Peyer's patch (tissue), 4 donors: Measurements from ENCODE around the gene RAI14.

ENCODE experiments used
- POLR2A ChIP-seq, 2 donors: fragments of 450-650 bp; IDR thresholded peaks; one replicate each; pipeline ENCODE4 v1.5.1; 2017; ENCODE audit warnings: antibody characterized with exemption in 2 of 2, mild to moderate bottlenecking in 2 of 2, moderate library complexity in 2 of 2
- TF ChIP-seq, protein P1 (sequence below), 6 experiments: fragments of 450-650 bp in 4 of 6; fragments of 200-600 bp in 2 of 6; sonication (generic) in 1 of 6; IDR thresholded peaks; one replicate each; pipeline ENCODE4 v1.5.1; 2017 to 2019; ENCODE audit warnings: antibody characterized with exemption in 6 of 6, mild to moderate bottlenecking in 3 of 6, moderate library complexity in 1 of 6

- TF ChIP-seq, protein P1, sequence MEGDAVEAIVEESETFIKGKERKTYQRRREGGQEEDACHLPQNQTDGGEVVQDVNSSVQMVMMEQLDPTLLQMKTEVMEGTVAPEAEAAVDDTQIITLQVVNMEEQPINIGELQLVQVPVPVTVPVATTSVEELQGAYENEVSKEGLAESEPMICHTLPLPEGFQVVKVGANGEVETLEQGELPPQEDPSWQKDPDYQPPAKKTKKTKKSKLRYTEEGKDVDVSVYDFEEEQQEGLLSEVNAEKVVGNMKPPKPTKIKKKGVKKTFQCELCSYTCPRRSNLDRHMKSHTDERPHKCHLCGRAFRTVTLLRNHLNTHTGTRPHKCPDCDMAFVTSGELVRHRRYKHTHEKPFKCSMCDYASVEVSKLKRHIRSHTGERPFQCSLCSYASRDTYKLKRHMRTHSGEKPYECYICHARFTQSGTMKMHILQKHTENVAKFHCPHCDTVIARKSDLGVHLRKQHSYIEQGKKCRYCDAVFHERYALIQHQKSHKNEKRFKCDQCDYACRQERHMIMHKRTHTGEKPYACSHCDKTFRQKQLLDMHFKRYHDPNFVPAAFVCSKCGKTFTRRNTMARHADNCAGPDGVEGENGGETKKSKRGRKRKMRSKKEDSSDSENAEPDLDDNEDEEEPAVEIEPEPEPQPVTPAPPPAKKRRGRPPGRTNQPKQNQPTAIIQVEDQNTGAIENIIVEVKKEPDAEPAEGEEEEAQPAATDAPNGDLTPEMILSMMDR (IDR thresholded peaks at IDR 0.05): no peak
- TF ChIP-seq POLR2A (IDR thresholded peaks at IDR 0.05): no peak
These were observed 203.1 kb downstream of the RAI14 start for GRCh38 chr5:34859253-34859652.
